ENCODE data around the gene GNG3. TPM values are rescaled to one million over a fixed set of nuclear protein-coding genes. Genes with fewer than 3 reads are reported as not detected.

GNG3 gene
- total RNA-seq, 3 donors from 2014 or later: not detected

DNA sequence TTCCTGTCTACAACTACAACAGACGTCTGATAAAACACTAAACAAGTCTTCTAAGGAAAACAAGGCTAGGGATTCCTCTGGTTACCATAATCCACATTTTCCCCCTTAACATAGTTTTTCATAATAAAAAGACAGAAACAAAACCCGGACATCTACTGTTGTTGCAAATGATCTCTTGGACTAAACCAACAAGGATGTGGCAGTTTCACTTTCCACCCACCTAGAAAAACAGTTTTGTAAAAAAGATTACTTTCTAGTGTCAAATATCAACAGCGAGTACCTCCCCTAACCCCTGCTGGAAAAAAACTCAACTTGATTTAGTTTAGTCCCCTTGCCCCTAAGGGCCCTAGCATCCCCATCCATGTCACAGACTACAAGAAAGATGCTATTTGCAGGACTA lies 5.4 kb downstream of the GNG3 start:
- TF ChIP-seq, protein P1, sequence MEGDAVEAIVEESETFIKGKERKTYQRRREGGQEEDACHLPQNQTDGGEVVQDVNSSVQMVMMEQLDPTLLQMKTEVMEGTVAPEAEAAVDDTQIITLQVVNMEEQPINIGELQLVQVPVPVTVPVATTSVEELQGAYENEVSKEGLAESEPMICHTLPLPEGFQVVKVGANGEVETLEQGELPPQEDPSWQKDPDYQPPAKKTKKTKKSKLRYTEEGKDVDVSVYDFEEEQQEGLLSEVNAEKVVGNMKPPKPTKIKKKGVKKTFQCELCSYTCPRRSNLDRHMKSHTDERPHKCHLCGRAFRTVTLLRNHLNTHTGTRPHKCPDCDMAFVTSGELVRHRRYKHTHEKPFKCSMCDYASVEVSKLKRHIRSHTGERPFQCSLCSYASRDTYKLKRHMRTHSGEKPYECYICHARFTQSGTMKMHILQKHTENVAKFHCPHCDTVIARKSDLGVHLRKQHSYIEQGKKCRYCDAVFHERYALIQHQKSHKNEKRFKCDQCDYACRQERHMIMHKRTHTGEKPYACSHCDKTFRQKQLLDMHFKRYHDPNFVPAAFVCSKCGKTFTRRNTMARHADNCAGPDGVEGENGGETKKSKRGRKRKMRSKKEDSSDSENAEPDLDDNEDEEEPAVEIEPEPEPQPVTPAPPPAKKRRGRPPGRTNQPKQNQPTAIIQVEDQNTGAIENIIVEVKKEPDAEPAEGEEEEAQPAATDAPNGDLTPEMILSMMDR (IDR thresholded peaks at IDR 0.05): no peak
- no peak for TF ChIP-seq POLR2A (IDR thresholded peaks at IDR 0.05)
- TF ChIP-seq POLR2AphosphoS5 (IDR thresholded peaks at IDR 0.05): no peak
- no peaks in the 10 kb centered on the region for H3K27me3 ChIP-seq
- H3K27ac ChIP-seq: no peak overlapping the region
- intact Hi-C loops (cut with DNase I; ENCODE audit: low total_unique reads): no loop called here
- H3K4me3 ChIP-seq: no peak overlapping the region
- DNase-seq (ENCODE audit: low spot score in 2 of 2): no peak
- H3K9me3 ChIP-seq: no peaks in the 10 kb centered on the region
- H3K4me1 ChIP-seq: peaks cover 0 to 16% of the 10 kb centered on the region in 2 donors
- no peaks in the 10 kb centered on the region for H3K36me3 ChIP-seq

DNA sequence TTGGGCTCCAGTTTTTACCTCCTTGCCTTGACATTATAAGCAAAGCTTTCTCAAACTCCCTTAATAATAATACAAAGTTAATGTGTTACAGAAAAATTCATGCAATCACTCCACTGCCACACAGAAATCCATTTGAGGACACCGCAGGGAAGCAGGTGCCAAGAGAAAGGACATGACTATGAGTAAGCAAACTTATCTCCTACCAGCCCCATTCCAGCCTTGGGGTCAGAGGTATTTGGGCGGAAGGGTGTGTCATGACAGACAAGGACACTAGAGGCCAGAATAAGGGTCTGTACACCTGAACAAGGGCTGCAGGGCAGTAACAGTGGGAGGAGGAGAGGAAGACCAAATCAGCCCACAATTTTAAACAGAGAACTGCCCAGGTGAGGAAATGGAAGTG lies 5.9 kb downstream of the GNG3 start:
- no peaks in the 10 kb centered on the region for H3K27me3 ChIP-seq
- no peaks in the 10 kb centered on the region for H3K9me3 ChIP-seq
- H3K4me1 ChIP-seq: peaks cover 0 to 14% of the 10 kb centered on the region in 2 donors
- no peak for DNase-seq (ENCODE audit: low spot score in 2 of 2)
- H3K27ac ChIP-seq: peak overlapping the region in 1 of 2 donors; percentile 4
- H3K36me3 ChIP-seq: no peaks in the 10 kb centered on the region
- TF ChIP-seq POLR2A (IDR thresholded peaks at IDR 0.05): no peak
- no peak for TF ChIP-seq POLR2AphosphoS5 (IDR thresholded peaks at IDR 0.05)
- TF ChIP-seq, protein P1 (IDR thresholded peaks at IDR 0.05): no peak
- intact Hi-C loops (cut with DNase I; ENCODE audit: low total_unique reads): no loop called here
- H3K4me3 ChIP-seq: no peak overlapping the region

DNA sequence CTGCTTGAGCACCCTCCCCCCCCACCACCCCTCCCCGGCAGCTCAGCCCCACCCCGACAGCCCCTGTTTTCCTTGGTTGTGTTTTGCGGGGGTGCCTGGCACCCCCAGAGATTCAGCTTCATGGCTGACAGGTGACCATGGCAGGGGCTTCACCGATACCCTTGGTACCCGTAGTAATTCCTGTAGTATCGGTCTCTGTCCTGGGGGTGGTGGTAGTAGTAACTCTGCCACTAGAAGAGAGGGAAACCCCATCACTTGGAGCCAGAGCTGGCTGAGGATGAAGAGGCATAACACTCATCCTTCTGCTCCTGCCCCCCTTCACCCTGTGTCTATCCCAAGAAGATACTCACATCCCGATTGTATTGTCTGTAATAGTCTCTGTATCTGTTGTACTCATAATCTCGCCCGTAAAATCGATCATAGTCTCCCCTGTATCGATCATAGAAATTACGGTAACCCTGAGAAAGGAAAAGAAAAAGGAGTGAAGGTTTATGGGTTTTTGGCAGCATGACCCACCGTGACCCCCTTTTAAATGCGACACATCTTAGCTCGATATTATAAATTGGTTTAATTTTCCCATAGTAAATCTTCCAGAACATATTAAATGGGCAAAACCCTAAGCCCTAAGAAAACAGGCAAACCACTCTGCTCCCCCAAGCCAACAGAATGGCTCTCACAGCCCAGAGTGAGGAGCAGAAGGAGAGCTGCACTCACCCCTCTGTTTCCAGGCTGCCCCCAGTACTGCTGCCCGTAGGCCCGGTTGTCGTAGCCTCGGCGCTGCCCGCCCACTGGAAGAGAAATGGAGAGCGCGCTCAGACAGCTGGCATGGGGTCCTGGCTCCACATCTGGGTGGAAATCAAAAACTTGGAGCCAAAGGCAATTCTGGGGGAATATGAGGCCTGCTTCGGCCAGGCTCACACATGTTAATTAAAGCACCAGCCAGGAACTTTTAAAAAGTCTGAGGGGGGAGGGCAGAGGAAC lies 8.0 kb downstream of the GNG3 start:
- Histone ChIP-seq H3K27me3 (no peaks in the 10 kb centered on the region), H3K4me1 (peaks cover 0 to 9% of the 10 kb centered on the region in 2 donors), H3K27ac (peak overlapping the region; percentile 28 to 54), H3K36me3 (no peaks in the 10 kb centered on the region), H3K9me3 (no peaks in the 10 kb centered on the region), H3K4me3 (no peak overlapping the region)
- intact Hi-C loops (cut with DNase I; ENCODE audit: low total_unique reads): no loop called here
- no peak for DNase-seq (ENCODE audit: low spot score in 2 of 2)
- no peak for TF ChIP-seq POLR2A (IDR thresholded peaks at IDR 0.05)

DNA sequence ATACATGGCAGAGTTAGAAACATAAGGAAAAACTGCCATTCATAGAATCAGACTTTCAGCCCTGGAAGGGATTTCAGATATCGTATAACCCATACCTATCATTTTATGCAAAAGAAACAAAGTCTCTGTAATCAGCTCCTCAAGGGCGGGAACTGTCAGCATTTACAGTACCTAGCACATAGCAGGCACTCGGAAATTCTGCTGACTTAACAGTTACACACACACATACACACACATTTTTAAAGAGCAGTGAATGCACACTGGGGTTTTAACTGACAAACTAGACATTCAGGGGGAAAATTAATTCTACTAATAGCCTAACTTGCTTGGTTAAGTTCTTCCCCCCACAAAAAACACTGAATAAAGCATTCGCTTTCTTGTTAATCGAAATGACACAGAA lies 8.7 kb downstream of the GNG3 start:
- no peaks in the 10 kb centered on the region for H3K9me3 ChIP-seq
- peak overlapping the region in 1 of 2 donors; percentile 54 for H3K27ac ChIP-seq
- H3K4me1 ChIP-seq: peaks cover 0 to 9% of the 10 kb centered on the region in 2 donors
- no peaks in the 10 kb centered on the region for H3K27me3 ChIP-seq
- no peak overlapping the region for H3K4me3 ChIP-seq
- H3K36me3 ChIP-seq: peaks cover 3% of the 10 kb centered on the region
- no peak for DNase-seq (ENCODE audit: low spot score in 2 of 2)
- TF ChIP-seq POLR2A (IDR thresholded peaks at IDR 0.05): no peak
- TF ChIP-seq, protein P1 (IDR thresholded peaks at IDR 0.05): no peak
- no peak for TF ChIP-seq POLR2AphosphoS5 (IDR thresholded peaks at IDR 0.05)
- intact Hi-C loops (cut with DNase I; ENCODE audit: low total_unique reads): no loop called here

DNA sequence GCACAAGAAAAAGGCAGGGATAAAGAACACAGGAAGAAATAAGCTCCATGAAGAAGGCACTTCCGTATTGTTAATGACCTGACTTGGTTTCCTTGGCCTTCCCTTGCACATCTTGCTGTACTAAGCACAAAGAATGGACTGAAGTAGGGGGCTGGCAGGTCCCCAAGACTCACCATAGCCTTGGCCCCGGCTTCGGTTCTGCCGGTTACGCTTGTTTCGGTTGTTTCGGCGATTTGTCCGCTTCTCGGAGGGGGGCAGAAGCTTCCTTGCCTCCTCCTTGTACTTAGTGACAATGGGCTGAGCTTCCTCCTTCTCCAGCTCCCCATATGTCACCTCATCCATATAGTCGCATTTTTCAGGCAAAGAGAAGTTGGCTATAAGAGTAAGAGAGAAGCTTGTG lies 9.3 kb downstream of the GNG3 start:
- Histone ChIP-seq H3K9me3 (no peaks in the 10 kb centered on the region), H3K27me3 (no peaks in the 10 kb centered on the region), H3K4me3 (no peak overlapping the region), H3K4me1 (peaks cover 0 to 9% of the 10 kb centered on the region in 2 donors), H3K36me3 (peaks cover 10% of the 10 kb centered on the region), H3K27ac (peak overlapping the region; percentile 13 to 54)
- TF ChIP-seq POLR2AphosphoS5 (IDR thresholded peaks at IDR 0.05): no peak
- TF ChIP-seq POLR2A (IDR thresholded peaks at IDR 0.05): no peak
- TF ChIP-seq, protein P1 (IDR thresholded peaks at IDR 0.05): no peak
- intact Hi-C loops (cut with DNase I; ENCODE audit: low total_unique reads): no loop called here
- no peak for DNase-seq (ENCODE audit: low spot score in 2 of 2)
